ENCODE data around the gene CAPG.
A peak's percentile ranks its signal among the peaks of the same experiment; 100 is the strongest.
"Not testable (repeated sequence)": the region's sequence is repeated elsewhere in the genome, so short reads cannot be mapped to it uniquely, and the experiment has no call there.

Gene CAPG

GRCh38 chr2:85420536-85421259 is 10.5 kb upstream of the CAPG start:
- peak; percentile 53 for DNase-seq (ENCODE audit: low read depth)

- no peak for DNase-seq (ENCODE audit: low read depth)
Observed at GRCh38 chr2:85419009-85419675, 9.0 kb upstream of the CAPG start.

- DNase-seq (ENCODE audit: low read depth): peak; percentile 74
Observed at GRCh38 chr2:85418132-85419008, 8.2 kb upstream of the CAPG start, which contains the start of gene SH2D6. Gene SH2D6 (plus strand): TSS chr2:85418714. CDS start chr2:85429466, 10,752 bp downstream.

GRCh38 chr2:85415980-85416650 is 5.9 kb upstream of the CAPG start:
- no peak for DNase-seq (ENCODE audit: low read depth)

GRCh38 chr2:85414761-85415553 is 4.8 kb upstream of the CAPG start:
- no peak for DNase-seq (ENCODE audit: low read depth)

- DNase-seq (ENCODE audit: low read depth): not testable (repeated sequence)
Observed at GRCh38 chr2:85414421-85414759, 4.2 kb upstream of the CAPG start.

GRCh38 chr2:85413592-85414420 is 3.6 kb upstream of the CAPG start:
- peak; percentile 51 for DNase-seq (ENCODE audit: low read depth)

GRCh38 chr2:85411405-85411748 is 1.2 kb upstream of the CAPG start:
- DNase-seq (ENCODE audit: low read depth): no peak

GRCh38 chr2:85410584-85411404 is 628 bp upstream of the CAPG start:
- no peak for DNase-seq (ENCODE audit: low read depth)

- DNase-seq (ENCODE audit: low read depth): peak; percentile 47
Observed at GRCh38 chr2:85405201-85406059, 4.7 kb downstream of the CAPG start.

- no peak for DNase-seq (ENCODE audit: low read depth)
Observed at GRCh38 chr2:85401844-85402243, 8.3 kb downstream of the CAPG start.

GRCh38 chr2:85401464-85401805 is 8.7 kb downstream of the CAPG start:
- no peak for DNase-seq (ENCODE audit: low read depth)

- no peak for DNase-seq (ENCODE audit: low read depth)
Observed at GRCh38 chr2:85400541-85401463, 9.4 kb downstream of the CAPG start.

GRCh38 chr2:85400023-85400422 is 10.1 kb downstream of the CAPG start:
- DNase-seq (ENCODE audit: low read depth): no peak

GRCh38 chr2:85399183-85399455 is 11.0 kb downstream of the CAPG start:
- no peak for DNase-seq (ENCODE audit: low read depth)

- DNase-seq (ENCODE audit: low read depth): no peak
Observed at GRCh38 chr2:85398426-85399182, 11.6 kb downstream of the CAPG start.

- no peak for DNase-seq (ENCODE audit: low read depth)
Observed at GRCh38 chr2:85397925-85398331, 12.2 kb downstream of the CAPG start.
